ENCODE measurements around the gene TMEM121. TPM values are rescaled to one million over a fixed set of nuclear protein-coding genes. Genes with fewer than 3 reads are reported as not detected.

TMEM121 gene
- total RNA-seq, 2 donors from 2014 or later = 11.1 to 15.7 TPM

DNA sequence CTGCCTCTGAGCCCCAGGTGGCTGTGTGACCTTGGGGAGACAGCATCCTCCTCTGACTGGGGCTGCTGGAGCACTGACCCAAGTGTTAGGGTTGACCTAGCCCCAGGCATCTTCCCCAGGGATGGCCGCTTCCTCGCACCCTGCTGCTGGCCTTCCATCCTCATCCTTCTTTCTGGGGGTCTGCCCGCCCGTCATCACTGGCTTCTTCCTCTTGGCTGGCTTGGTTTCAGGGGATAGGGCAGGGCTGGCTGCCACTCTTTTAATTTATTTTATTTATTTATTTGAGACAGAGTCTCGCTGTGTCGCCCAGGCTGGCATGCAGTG lies 31.8 kb upstream of the TMEM121 start:
- Histone ChIP-seq H3K27ac (no peak overlapping the region), H3K4me3 (no peak overlapping the region), H3K36me3 (no peaks in the 10 kb centered on the region), H3K27me3 (replicated peaks; ENCODE audit: insufficient read depth) (no peaks in the 10 kb centered on the region), H3K4me1 (replicated peaks) (no peaks in the 10 kb centered on the region), H3K9me3 (no peaks in the 10 kb centered on the region)
- intact Hi-C loops (cut with DNase I) = loop anchor here (5.0 kb wide), 1 partner anchor 47 kb away; no protein-coding TSS in a partner anchor
- DNase-seq (ENCODE audit: low spot score) = no peak
- 90% methylated on average over 6 of the region's 6 CpGs for WGBS
- TF ChIP-seq POLR2AphosphoS5 (IDR thresholded peaks at IDR 0.05) (no peak), POLR2A (IDR thresholded peaks at IDR 0.05) (no peak)
- TF ChIP-seq, protein P1, sequence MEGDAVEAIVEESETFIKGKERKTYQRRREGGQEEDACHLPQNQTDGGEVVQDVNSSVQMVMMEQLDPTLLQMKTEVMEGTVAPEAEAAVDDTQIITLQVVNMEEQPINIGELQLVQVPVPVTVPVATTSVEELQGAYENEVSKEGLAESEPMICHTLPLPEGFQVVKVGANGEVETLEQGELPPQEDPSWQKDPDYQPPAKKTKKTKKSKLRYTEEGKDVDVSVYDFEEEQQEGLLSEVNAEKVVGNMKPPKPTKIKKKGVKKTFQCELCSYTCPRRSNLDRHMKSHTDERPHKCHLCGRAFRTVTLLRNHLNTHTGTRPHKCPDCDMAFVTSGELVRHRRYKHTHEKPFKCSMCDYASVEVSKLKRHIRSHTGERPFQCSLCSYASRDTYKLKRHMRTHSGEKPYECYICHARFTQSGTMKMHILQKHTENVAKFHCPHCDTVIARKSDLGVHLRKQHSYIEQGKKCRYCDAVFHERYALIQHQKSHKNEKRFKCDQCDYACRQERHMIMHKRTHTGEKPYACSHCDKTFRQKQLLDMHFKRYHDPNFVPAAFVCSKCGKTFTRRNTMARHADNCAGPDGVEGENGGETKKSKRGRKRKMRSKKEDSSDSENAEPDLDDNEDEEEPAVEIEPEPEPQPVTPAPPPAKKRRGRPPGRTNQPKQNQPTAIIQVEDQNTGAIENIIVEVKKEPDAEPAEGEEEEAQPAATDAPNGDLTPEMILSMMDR (IDR thresholded peaks at IDR 0.05) = no peak

DNA sequence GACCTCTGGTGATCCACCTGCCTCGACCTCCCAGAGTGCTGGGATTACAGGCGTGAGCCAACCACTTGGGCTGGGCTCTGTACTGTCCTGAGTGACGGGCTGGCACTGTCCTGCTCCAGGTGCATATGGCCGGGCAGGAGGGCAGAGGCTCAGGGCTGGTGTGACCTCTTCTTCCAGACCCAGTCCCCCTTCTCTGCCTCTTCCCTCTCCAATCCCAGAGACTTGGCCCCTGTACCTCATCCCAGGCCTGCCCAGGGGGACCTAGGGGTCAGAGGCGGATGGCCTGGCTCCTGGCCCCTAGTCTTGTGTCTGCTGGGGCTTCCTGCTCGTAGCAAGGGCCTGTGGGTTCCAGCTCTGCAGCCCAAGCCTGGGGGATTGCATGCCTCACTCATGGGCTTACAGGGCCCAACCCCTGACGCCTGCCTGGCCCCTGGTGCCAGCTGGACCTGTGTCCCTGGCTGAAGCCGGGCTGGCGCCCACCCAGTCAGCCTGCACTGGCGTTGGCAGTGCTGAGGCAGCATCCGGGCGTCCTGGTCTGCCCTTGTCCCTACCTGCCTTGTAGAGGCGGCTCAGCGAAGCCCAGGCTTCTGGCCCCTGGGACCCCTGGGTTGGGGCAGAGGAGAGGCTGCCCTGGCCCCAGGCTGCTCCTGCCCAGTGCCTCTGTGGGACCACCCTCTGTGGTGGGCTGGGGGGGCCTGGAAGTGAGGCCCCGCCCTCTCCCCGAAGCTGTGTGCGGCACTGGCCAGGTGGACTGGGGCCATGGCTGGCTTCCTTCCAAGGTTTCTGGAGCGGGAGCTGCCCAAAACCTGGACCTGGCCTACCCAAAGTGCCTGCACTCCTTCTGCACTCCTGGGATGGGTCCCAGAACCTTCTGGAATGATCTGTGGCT lies 31.0 kb upstream of the TMEM121 start:
- Histone ChIP-seq H3K27ac (peak overlapping the region in 1 of 2 donors; percentile 19), H3K9me3 (no peaks in the 10 kb centered on the region), H3K27me3 (replicated peaks; ENCODE audit: insufficient read depth) (no peaks in the 10 kb centered on the region), H3K4me1 (replicated peaks) (no peaks in the 10 kb centered on the region), H3K4me3 (no peak overlapping the region), H3K36me3 (no peaks in the 10 kb centered on the region)
- 64% methylated on average over 9 of the region's 18 CpGs for WGBS
- TF ChIP-seq, protein P1 (IDR thresholded peaks at IDR 0.05) = no peak
- TF ChIP-seq POLR2A (IDR thresholded peaks at IDR 0.05) (no peak), POLR2AphosphoS5 (IDR thresholded peaks at IDR 0.05) (peak; percentile 7)
- peak; percentile 22 for DNase-seq (ENCODE audit: low spot score)
- intact Hi-C loops (cut with DNase I) = no loop called here

DNA sequence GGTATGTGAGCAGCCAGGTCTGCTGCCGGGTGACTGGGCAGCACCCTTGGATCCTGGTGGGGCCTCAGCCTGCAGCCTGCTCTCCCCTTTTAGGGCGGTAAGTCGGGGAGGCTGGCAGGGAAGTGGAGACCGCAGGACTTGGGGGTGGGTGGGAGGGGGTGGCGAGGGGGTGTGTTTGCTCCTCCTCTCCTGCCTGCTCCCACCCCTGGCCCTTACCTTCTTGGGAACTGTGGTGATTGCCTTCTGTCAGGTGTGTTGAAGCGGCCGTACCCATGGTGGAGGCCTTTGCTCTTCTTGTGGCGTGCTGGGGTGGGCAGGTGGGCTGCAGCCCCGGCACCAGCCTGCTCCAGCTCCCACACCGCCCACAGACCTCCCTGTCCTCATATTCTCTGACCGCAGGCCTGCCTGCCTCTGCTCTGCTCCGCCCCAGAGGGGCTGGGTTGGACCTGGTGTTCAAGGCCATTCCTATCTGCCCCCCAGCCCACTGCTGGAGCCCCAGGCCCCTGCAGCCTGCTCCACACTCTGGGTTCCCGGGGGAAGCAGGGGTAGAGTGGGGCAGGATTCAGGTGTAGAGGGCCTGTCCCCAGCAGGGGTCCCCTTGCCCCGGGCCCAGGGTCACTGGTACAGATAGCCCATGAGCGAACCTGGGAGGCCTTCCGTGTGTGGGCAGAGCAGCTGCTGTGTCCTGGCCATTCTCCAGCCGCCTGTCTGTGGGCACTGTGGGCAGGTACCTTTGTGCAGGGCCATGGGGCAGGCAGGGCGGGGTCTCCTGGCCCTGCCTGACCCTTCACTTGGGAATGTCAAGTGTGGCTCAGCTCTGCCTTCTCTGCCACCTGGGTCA lies 30.2 kb upstream of the TMEM121 start:
- Histone ChIP-seq H3K27me3 (replicated peaks; ENCODE audit: insufficient read depth) (no peaks in the 10 kb centered on the region), H3K36me3 (no peaks in the 10 kb centered on the region), H3K4me1 (replicated peaks) (no peaks in the 10 kb centered on the region), H3K9me3 (no peaks in the 10 kb centered on the region), H3K27ac (peak overlapping the region in 1 of 2 donors; percentile 8), H3K4me3 (no peak overlapping the region)
- no peak for TF ChIP-seq POLR2AphosphoS5 (IDR thresholded peaks at IDR 0.05)
- no peak for TF ChIP-seq POLR2A (IDR thresholded peaks at IDR 0.05)
- TF ChIP-seq, protein P1 (IDR thresholded peaks at IDR 0.05) = no peak
- 75% methylated on average over 12 of the region's 18 CpGs for WGBS
- DNase-seq (ENCODE audit: low spot score) = no peak
- intact Hi-C loops (cut with DNase I) = no loop called here

DNA sequence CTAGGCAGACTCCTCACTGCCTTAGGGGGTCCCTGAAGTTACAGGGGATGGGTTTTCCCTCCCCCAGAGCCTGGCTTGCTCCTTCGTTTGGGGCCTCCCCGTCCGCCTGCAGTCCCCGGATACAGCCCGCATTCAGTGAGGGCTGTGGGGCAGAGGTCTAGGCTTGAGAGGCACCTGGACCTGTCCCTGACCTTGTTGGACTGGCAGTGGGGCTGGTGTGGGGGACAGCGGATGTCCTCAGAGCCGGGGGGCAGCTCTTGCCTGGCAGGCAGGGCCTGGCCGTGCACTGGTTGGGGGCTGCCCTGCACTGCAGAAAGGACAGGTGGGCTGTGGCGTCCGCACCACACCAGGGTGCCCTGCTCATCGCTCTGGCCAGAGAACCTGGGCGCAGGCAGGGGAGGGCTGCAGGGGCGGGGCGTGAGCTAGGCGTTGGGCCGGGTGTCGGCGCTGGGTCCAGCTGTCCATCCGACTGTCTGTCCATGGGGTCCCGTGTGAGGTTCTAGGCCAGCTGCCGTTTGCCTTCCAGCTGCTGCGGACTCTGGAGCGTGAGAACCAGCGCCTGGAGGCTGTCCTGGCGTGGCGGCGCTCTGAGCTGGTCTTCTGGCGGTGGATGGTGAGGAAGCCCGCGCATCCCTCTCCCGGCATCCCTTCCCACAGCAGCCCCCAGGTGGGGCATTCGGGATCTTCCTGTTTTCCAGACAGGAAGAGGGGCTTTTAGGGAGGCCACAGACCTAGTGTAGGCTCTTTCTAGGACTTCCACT lies 29.4 kb upstream of the TMEM121 start:
- Histone ChIP-seq H3K27ac (no peak overlapping the region), H3K27me3 (replicated peaks; ENCODE audit: insufficient read depth) (no peaks in the 10 kb centered on the region), H3K36me3 (no peaks in the 10 kb centered on the region), H3K4me1 (replicated peaks) (no peaks in the 10 kb centered on the region), H3K4me3 (no peak overlapping the region), H3K9me3 (no peaks in the 10 kb centered on the region)
- 93% methylated on average over 32 of the region's 32 CpGs for WGBS
- TF ChIP-seq POLR2A (IDR thresholded peaks at IDR 0.05) = no peak
- TF ChIP-seq, protein P1 (IDR thresholded peaks at IDR 0.05) = no peak
- no peak for DNase-seq (ENCODE audit: low spot score)
- intact Hi-C loops (cut with DNase I) = no loop called here

All from prostate gland (tissue), 2 donors.